HepG2 (cell line): ENCODE results near the gene FAM161A. TPM values are rescaled to one million over a fixed set of nuclear protein-coding genes. Genes with fewer than 3 reads are reported as not detected.

Experiments
- CERS6 ChIP-seq: sonication (generic); formaldehyde crosslinking; IDR thresholded peaks from 2 replicates; pipeline ENCODE4 v1.5.0; 2020; ENCODE audit warnings: missing genetic modification reagents
- CREM ChIP-seq, 2 experiments: sonication (generic) in 1 of 2; formaldehyde crosslinking in 1 of 2; IDR thresholded peaks; 2 replicates each; pipeline versions ENCODE4 v1.4.0 to v1.6.1; 2016 to 2020; ENCODE audit warnings: antibody characterized with exemption in 1 of 2, mild to moderate bottlenecking in 1 of 2, missing genetic modification reagents in 1 of 2
- EHMT2 ChIP-seq: fragments of 200-600 bp; sonication (generic); IDR thresholded peaks from 2 replicates; pipeline ENCODE4 v1.7.0; 2017; ENCODE audit warnings: antibody characterized with exemption, low read depth, low read length, borderline replicate concordance
- EZH2 ChIP-seq: conservative IDR thresholded peaks from 2 replicates; pipeline ENCODE4 v1.6.1; 2012; ENCODE audit warnings: mild to moderate bottlenecking, low read depth, low read length, moderate library complexity
- HDAC1 ChIP-seq: sonication (generic); formaldehyde crosslinking; IDR thresholded peaks from 2 replicates; pipeline ENCODE4 v1.5.1; 2020; ENCODE audit warnings: mild to moderate bottlenecking, missing genetic modification reagents
- MIER2 ChIP-seq: IDR thresholded peaks from 2 replicates; pipeline ENCODE4 v1.6.1; 2016; ENCODE audit warnings: missing biosample characterization, missing genetic modification reagents
- NR2C2 ChIP-seq: sonication (generic); formaldehyde crosslinking; IDR thresholded peaks from 2 replicates; pipeline ENCODE4 v1.4.0; 2020; ENCODE audit warnings: missing genetic modification reagents, mild to moderate bottlenecking, moderate library complexity, borderline replicate concordance
- PHB2 ChIP-seq: fragments of 450-650 bp; IDR thresholded peaks from 2 replicates; pipeline ENCODE4 v1.6.1; 2018; ENCODE audit not compliant: partially characterized antibody
- PLSCR1 ChIP-seq: sonication (generic); formaldehyde crosslinking; IDR thresholded peaks from 2 replicates; pipeline ENCODE4 v1.5.0; 2020; ENCODE audit warnings: missing genetic modification reagents, mild to moderate bottlenecking, borderline replicate concordance
- RARA ChIP-seq: IDR thresholded peaks from 2 replicates; pipeline ENCODE4 v1.6.1; 2016; ENCODE audit warnings: missing genetic modification reagents, missing compliant biosample characterization
- RBFOX2 ChIP-seq: fragments of 200-400 bp; formaldehyde crosslinking; IDR thresholded peaks from 2 replicates; pipeline ENCODE4 v1.6.1; 2017; ENCODE audit warnings: low read depth, mild to moderate bottlenecking, low read length
- RBM22 ChIP-seq: fragments of 200-400 bp; formaldehyde crosslinking; optimal IDR thresholded peaks from 2 replicates; pipeline ENCODE3; 2017; ENCODE audit warnings: mild to moderate bottlenecking, low read length, moderate library complexity
- SMARCE1 ChIP-seq: fragments of 450-650 bp; IDR thresholded peaks from 2 replicates; pipeline ENCODE4 v1.6.1; 2017; ENCODE audit warnings: borderline replicate concordance
- TARDBP ChIP-seq: sonication (generic); formaldehyde crosslinking; IDR thresholded peaks from 2 replicates; pipeline ENCODE4 v1.8.0; 2022; ENCODE audit warnings: mild to moderate bottlenecking, missing genetic modification reagents
- ZFP82 ChIP-seq: sonication (generic); formaldehyde crosslinking; IDR thresholded peaks from 2 replicates; pipeline ENCODE4 v1.5.1; 2020; ENCODE audit warnings: mild to moderate bottlenecking, missing genetic modification reagents, borderline replicate concordance
- ZNF280D ChIP-seq: sonication (generic); formaldehyde crosslinking; IDR thresholded peaks from 2 replicates; pipeline ENCODE4 v1.5.1; 2020; ENCODE audit warnings: mild to moderate bottlenecking, missing genetic modification reagents
- ZNF292 ChIP-seq: sonication (generic); formaldehyde crosslinking; IDR thresholded peaks from 2 replicates; pipeline ENCODE4 v1.8.1; 2022; ENCODE audit warnings: mild to moderate bottlenecking, low read depth, missing genetic modification reagents, borderline replicate concordance
- ZNF546 ChIP-seq: sonication (generic); formaldehyde crosslinking; conservative IDR thresholded peaks from 2 replicates; pipeline ENCODE4 v1.8.1; 2023; ENCODE audit warnings: mild to moderate bottlenecking, missing genetic modification reagents
- polyA plus RNA-seq, 8 experiments: library from polyadenylated mRNA; depleted of rRNA in 3 of 8; stranded (reverse) in 7 of 8; unstranded in 1 of 8; fragments of >200 nt; fragmentation: Illumina TruSeq in 4 of 8; extraction: Trizol in 4 of 8; gene quantifications; 2 replicates each; pipeline versions ENCODE4 v1.2.1 to v1.2.3, GENCODE V29; 2011 to 2016; ENCODE audit warnings: low read depth in 4 of 8, missing spikeins in 1 of 8, mixed read lengths in 1 of 8; ENCODE audit not compliant: insufficient read depth in 1 of 8
- total RNA-seq, 5 experiments: library from RNA; depleted of rRNA; stranded (reverse); fragments of >200 nt; fragmentation: Illumina TruSeq; extraction: Trizol; gene quantifications; 2 replicates each; pipeline ENCODE4 v1.2.3, GENCODE V29; 2016; ENCODE audit warnings: low read depth in 1 of 5

Gene FAM161A
- total and polyA plus RNA-seq, 2 of the 13 experiments (the other 11 are each of a cell fraction or from before 2014, with no cell fraction given): 2.7 to 3.4 TPM

- peak; percentile 34; the same call in 1 of the 2 replicates for TF ChIP-seq CREM (IDR thresholded peaks at IDR 0.05)
- TF ChIP-seq CREM (CRISPR knock-in tag; IDR thresholded peaks at IDR 0.05): no peak
- TF ChIP-seq RBFOX2: no peak
- no peak for TF ChIP-seq PHB2
- TF ChIP-seq CERS6 (CRISPR knock-in tag): no peak
- TF ChIP-seq TARDBP (CRISPR knock-in tag): no peak
- TF ChIP-seq HDAC1 (CRISPR knock-in tag): no peak; the same call in 1 of the 2 replicates
- TF ChIP-seq MIER2 (CRISPR knock-in tag): no peak
- no peak for TF ChIP-seq EZH2
- no peak for TF ChIP-seq SMARCE1
- TF ChIP-seq ZNF280D (CRISPR knock-in tag): 0 out of 2 replicates have a peak, but pooled peaks have one; percentile 54
- no peak for TF ChIP-seq RBM22
- TF ChIP-seq EHMT2: no peak
- no peak for TF ChIP-seq PLSCR1 (CRISPR knock-in tag)
- 0 out of 2 replicates have a peak, but pooled peaks have one; percentile 21 for TF ChIP-seq RARA
- TF ChIP-seq NR2C2 (CRISPR knock-in tag): no peak
- TF ChIP-seq ZNF292 (CRISPR knock-in tag): peak; percentile 52; the same call in 1 of the 2 replicates
- no peak for TF ChIP-seq ZFP82 (CRISPR knock-in tag)
- TF ChIP-seq ZNF546 (CRISPR knock-in tag): no peak
These were observed 881 bp upstream of the FAM161A start (continued) for GRCh38 chr2:61854564-61855317.
